Left lobe of liver (tissue), 2 donors: ENCODE measurements around the gene EEF2. TPM values are rescaled to one million over a fixed set of nuclear protein-coding genes. Genes with fewer than 3 reads are reported as not detected.
"Not testable (repeated sequence)": the region's sequence is repeated elsewhere in the genome, so short reads cannot be mapped to it uniquely, and the experiment has no call there.

Experiments
- ATAC-seq: fragments of 200-7000 bp; cut with Tn5 transposase; one replicate; pipeline ENCODE4 v1.9.1; 2020; ENCODE audit warnings: mild to moderate bottlenecking, moderate library complexity
- DNase-seq: peaks from one replicate; pipeline ENCODE4 v3.0.0-alpha.2; 2020; ENCODE audit warnings: low spot score
- total RNA-seq: library from RNA; stranded (reverse); gene quantifications from one replicate; pipeline ENCODE4 v1.2.1, GENCODE V29; 2021
- donor health status: DM: no; HTN: no; CAD: no; lungs with moderate emphysema.
- donor health status: DM: no; HTN: yes; CAD: no.

EEF2 gene
- total RNA-seq, 1 donor from 2014 or later = 1,272 TPM

GRCh38 chr19:3970808-3971598, 14.3 kb downstream of the EEF2 start, which contains the start of gene DAPK3:
Gene DAPK3 (minus strand): TSS chr19:3971099. CDS start chr19:3969735, 1,364 bp downstream.
- ATAC-seq = peak; percentile 95
- peak; percentile 99 for DNase-seq

- DNase-seq (no peak), ATAC-seq (no peak)
Measured at GRCh38 chr19:3970313-3970807, 14.9 kb downstream of the EEF2 start.

GRCh38 chr19:3969435-3970312, 15.6 kb downstream of the EEF2 start:
- no peak for DNase-seq
- ATAC-seq = no peak

- DNase-seq = peak; percentile 72
Measured at GRCh38 chr19:3968556-3969434, 16.5 kb downstream of the EEF2 start.

GRCh38 chr19:3967983-3968382, 17.3 kb downstream of the EEF2 start:
- ATAC-seq, DNase-seq: not testable (repeated sequence)

More at GRCh38 chr19:3968556-3969434, 16.5 kb downstream of the EEF2 start:
- ATAC-seq = peak; percentile 43

- no peak for DNase-seq
Measured at GRCh38 chr19:3966051-3967017, 18.9 kb downstream of the EEF2 start.

GRCh38 chr19:3964256-3965194, 20.7 kb downstream of the EEF2 start:
- ATAC-seq (no peak), DNase-seq (no peak)

More at GRCh38 chr19:3966051-3967017, 18.9 kb downstream of the EEF2 start:
- ATAC-seq = no peak

- ATAC-seq (no peak), DNase-seq (no peak)
Measured at GRCh38 chr19:3963458-3964255, 21.6 kb downstream of the EEF2 start.

GRCh38 chr19:3961007-3961406, 24.3 kb downstream of the EEF2 start:
- no peak for DNase-seq
- ATAC-seq = no peak

GRCh38 chr19:3959766-3960131, 25.5 kb downstream of the EEF2 start:
- no peak for ATAC-seq
- no peak for DNase-seq

- DNase-seq (no peak), ATAC-seq (no peak)
Measured at GRCh38 chr19:3958836-3959765, 26.2 kb downstream of the EEF2 start.

- DNase-seq = no peak
- no peak for ATAC-seq
Measured at GRCh38 chr19:3955688-3956087, 29.6 kb downstream of the EEF2 start.

- ATAC-seq, DNase-seq: not testable (repeated sequence)
Measured at GRCh38 chr19:3955276-3955675, 30.0 kb downstream of the EEF2 start.

- no peak for DNase-seq
- ATAC-seq = peak; percentile 17
Measured at GRCh38 chr19:3954107-3954506, 31.2 kb downstream of the EEF2 start.

GRCh38 chr19:3952755-3953276, 32.4 kb downstream of the EEF2 start:
- DNase-seq, ATAC-seq: not testable (repeated sequence)
